Left ventricle myocardium inferior (tissue), 1 donor: Measurements from ENCODE around the gene PPY. TPM values are rescaled to one million over a fixed set of nuclear protein-coding genes. Genes with fewer than 3 reads are reported as not detected.

Experiments used
- DNase-seq: peaks from one replicate; pipeline ENCODE4 v3.0.0-alpha.2; 2020
- H3K27ac ChIP-seq: fragments of 200-600 bp; replicated peaks from 2 replicates; pipeline ENCODE4 v1.8.0; 2021
- H3K27me3 ChIP-seq: fragments of 200-600 bp; 2 replicates; pipeline ENCODE4 v1.8.0; 2021; ENCODE audit warnings: low read depth
- H3K36me3 ChIP-seq: fragments of 200-600 bp; 2 replicates; pipeline ENCODE4 v1.8.0; 2021
- H3K4me1 ChIP-seq: fragments of 200-600 bp; 2 replicates; pipeline ENCODE4 v1.8.0; 2021
- H3K4me3 ChIP-seq: fragments of 200-600 bp; 2 replicates; pipeline ENCODE4 v1.8.0; 2021; ENCODE audit warnings: mild to moderate bottlenecking, moderate library complexity
- H3K9me3 ChIP-seq: fragments of 200-600 bp; replicated peaks from 2 replicates; pipeline ENCODE4 v1.8.0; 2021
- CTCF ChIP-seq: fragments of 200-600 bp; IDR thresholded peaks from 2 replicates; pipeline ENCODE4 v1.8.0; 2021; ENCODE audit warnings: antibody characterized with exemption, mild to moderate bottlenecking, borderline replicate concordance
- intact Hi-C: fragments of 100-400 bp; cut with micrococcal nuclease; formaldehyde crosslinking; loops from one replicate; pipeline ENCODE4 v1.11.0; 2022
- total RNA-seq: library from RNA; stranded (reverse); fragmentation: NEBNext Ultra II Directional; extraction: Animal tissue kit (Norgen Biotek cat#: 25700); gene quantifications from one replicate; pipeline ENCODE4 v1.2.1, GENCODE V29; 2021
- donor health status: DM: no; HTN: yes; CAD: no; lungs with severe emphysema.

PPY gene
- total RNA-seq, 1 donor from 2014 or later = not detected

- Histone ChIP-seq H3K9me3 (no peaks in the 10 kb centered on the region), H3K4me3 (no peak overlapping the region), H3K27me3 (peaks cover 99% of the 10 kb centered on the region), H3K36me3 (no peaks in the 10 kb centered on the region), H3K4me1 (peaks cover 11% of the 10 kb centered on the region), H3K27ac (no peak overlapping the region)
- DNase-seq = no peak
- TF ChIP-seq CTCF = no peak
- intact Hi-C loops = no loop called here
These were observed 9.5 kb upstream of the PPY start for GRCh38 chr17:43951750-43952149.

GRCh38 chr17:43950554-43950953 lies 8.3 kb upstream of the PPY start:
- Histone ChIP-seq H3K4me3 (no peak overlapping the region), H3K36me3 (no peaks in the 10 kb centered on the region), H3K27ac (no peak overlapping the region), H3K4me1 (peaks cover 11% of the 10 kb centered on the region), H3K27me3 (peaks cover 100% of the 10 kb centered on the region), H3K9me3 (no peaks in the 10 kb centered on the region)
- intact Hi-C loops = no loop called here
- no peak for DNase-seq
- TF ChIP-seq CTCF = no peak

- Histone ChIP-seq H3K36me3 (no peaks in the 10 kb centered on the region), H3K27ac (no peak overlapping the region), H3K4me3 (no peak overlapping the region), H3K4me1 (peaks cover 11% of the 10 kb centered on the region), H3K27me3 (peaks cover 92% of the 10 kb centered on the region), H3K9me3 (no peaks in the 10 kb centered on the region)
- DNase-seq = no peak
- intact Hi-C loops = loop anchor here (10.0 kb wide), 1 partner anchor 45 kb away; no protein-coding TSS in a partner anchor
- no peak for TF ChIP-seq CTCF
These were observed 7.5 kb upstream of the PPY start for GRCh38 chr17:43949781-43950180.

- DNase-seq = no peak
- TF ChIP-seq CTCF = no peak
- Histone ChIP-seq H3K9me3 (no peaks in the 10 kb centered on the region), H3K27me3 (peaks cover 62% of the 10 kb centered on the region), H3K4me3 (no peak overlapping the region), H3K36me3 (no peaks in the 10 kb centered on the region), H3K4me1 (no peaks in the 10 kb centered on the region), H3K27ac (no peak overlapping the region)
- intact Hi-C loops = loop anchor here (10.0 kb wide), 1 partner anchor 48 kb away; no protein-coding TSS in a partner anchor
These were observed 4.5 kb upstream of the PPY start for GRCh38 chr17:43946781-43947180.

- H3K27me3 ChIP-seq = peaks cover 47% of the 10 kb centered on the region
- no peaks in the 10 kb centered on the region for H3K9me3 ChIP-seq
- no peak overlapping the region for H3K27ac ChIP-seq
- no peaks in the 10 kb centered on the region for H3K36me3 ChIP-seq
- no peak for DNase-seq
- no peak overlapping the region for H3K4me3 ChIP-seq
- H3K4me1 ChIP-seq = no peaks in the 10 kb centered on the region
- intact Hi-C loops = loop anchor here (10.0 kb wide), 1 partner anchor 50 kb away; no protein-coding TSS in a partner anchor
- TF ChIP-seq CTCF = no peak
These were observed 3.0 kb upstream of the PPY start for GRCh38 chr17:43945074-43945829.
